GM13976 (cell line): ENCODE measurements around the gene SOCS1.
"Not testable (repeated sequence)": the region's sequence is repeated elsewhere in the genome, so short reads cannot be mapped to it uniquely, and the experiment has no call there.

Experiments
- DNase-seq: peaks from one replicate; pipeline ENCODE4 v3.0.0; 2012; ENCODE audit warnings: low spot score
- in situ Hi-C: fragments of 300-500 bp; cut with MboI; formaldehyde crosslinking; loops from one replicate; pipeline ENCODE4 v1.12.0; 2022; ENCODE audit warnings: low sequenced_read_pairs, mixed read lengths, inconsistent platforms; ENCODE audit not compliant: unreplicated experiment
- TF ChIP-seq, protein P1 (sequence below): IDR thresholded peaks from 2 replicates; pipeline ENCODE4 v1.5.1; 2012; ENCODE audit warnings: borderline replicate concordance, mild to moderate bottlenecking; ENCODE audit not compliant: insufficient read depth; ENCODE audit errors: extremely low read depth, missing control alignments, control extremely low read depth

Gene SOCS1, protein sequence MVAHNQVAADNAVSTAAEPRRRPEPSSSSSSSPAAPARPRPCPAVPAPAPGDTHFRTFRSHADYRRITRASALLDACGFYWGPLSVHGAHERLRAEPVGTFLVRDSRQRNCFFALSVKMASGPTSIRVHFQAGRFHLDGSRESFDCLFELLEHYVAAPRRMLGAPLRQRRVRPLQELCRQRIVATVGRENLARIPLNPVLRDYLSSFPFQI

DNA sequence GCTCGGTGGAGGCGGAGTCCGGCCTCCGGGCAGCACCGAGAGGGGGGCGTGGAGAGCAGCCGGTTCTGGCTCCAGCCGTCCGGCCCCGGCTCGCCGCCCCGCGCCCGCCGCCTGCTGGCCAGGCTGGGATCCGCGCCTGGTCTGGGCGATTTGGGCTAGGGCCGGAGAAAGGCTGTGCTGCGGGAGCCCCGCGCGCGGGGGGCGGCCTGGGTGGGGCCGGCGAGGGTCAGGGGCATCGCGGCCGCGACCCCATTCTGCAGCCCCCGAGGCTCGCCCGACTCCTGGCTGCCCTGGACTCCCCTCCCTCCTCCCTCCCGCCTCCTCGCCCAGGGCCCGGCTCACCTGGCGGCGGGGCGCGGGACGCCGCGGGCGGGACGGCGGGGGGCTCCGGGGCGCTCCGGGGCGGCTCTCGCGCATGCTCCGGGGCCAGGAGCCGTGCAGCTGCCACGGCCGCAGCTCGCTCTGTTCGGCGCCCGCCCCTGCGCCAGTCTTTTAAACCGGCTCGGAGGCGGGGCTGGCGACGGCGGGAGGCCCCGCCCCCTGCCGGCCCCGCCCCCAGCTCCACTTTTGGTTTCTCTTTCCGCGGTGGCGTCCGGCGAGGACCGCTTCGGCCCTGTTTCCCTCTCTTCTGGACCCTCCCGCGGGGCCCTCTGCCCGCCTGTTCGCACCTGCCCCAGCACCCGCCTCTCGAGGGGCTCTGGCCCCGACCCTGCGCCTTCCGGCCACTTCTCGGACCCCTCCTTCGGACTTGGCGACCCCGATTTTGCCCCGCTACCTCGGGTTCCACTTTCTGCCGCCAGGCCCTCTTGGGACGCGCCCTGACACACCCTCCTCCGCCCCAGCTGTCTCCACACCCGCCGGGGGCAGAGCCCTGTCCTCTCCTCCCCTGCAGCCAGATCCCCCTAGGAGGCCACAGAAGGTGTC, at the start of gene SOCS1:
SOCS1 (minus strand) TSS at position 468 of the 924 bp plus-strand sequence. CDS start 726 bp downstream, outside the sequence.
- DNase-seq: peak; percentile 92
- in situ Hi-C loops: loop anchor here (10.0 kb wide), 1 partner anchor 291 kb away; no protein-coding TSS in a partner anchor
- TF ChIP-seq, protein P1, sequence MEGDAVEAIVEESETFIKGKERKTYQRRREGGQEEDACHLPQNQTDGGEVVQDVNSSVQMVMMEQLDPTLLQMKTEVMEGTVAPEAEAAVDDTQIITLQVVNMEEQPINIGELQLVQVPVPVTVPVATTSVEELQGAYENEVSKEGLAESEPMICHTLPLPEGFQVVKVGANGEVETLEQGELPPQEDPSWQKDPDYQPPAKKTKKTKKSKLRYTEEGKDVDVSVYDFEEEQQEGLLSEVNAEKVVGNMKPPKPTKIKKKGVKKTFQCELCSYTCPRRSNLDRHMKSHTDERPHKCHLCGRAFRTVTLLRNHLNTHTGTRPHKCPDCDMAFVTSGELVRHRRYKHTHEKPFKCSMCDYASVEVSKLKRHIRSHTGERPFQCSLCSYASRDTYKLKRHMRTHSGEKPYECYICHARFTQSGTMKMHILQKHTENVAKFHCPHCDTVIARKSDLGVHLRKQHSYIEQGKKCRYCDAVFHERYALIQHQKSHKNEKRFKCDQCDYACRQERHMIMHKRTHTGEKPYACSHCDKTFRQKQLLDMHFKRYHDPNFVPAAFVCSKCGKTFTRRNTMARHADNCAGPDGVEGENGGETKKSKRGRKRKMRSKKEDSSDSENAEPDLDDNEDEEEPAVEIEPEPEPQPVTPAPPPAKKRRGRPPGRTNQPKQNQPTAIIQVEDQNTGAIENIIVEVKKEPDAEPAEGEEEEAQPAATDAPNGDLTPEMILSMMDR: peak; percentile 85

DNA sequence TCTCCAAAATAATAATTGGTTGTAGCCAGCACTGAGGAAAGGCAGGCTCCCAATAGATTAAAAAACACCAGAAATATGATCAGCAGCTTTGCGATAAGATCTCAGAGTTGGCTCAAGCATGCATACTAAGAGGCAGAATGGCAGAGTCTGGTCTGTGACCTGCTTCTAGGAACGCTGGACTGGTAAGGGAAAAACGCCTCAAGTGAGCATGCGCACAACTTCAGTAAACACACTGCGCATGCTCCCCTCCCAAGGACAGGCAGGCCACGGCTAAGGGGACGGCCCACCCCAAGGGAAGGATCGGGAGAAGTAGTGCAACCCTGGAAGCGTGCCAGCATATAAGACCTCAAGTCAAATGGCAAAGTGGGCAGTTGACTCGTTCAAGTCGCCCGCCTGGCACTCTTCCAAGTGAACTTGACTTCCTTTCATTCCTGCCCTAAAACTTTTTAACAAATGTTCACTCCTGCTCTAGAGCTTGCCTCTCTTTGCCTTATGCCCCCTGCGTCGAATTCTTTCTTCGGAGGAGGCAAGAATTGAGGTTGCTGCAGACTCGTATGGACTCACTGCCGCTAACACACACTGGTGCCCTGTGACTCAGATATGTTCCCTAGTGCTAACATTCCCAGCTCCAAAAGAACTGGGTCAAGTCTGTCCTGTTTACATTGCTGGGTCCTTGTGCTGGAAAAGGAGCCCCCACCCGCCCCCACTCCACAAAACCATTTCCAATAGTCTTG, 47.6 kb upstream of the SOCS1 start:
- no peak for DNase-seq
- in situ Hi-C loops: no loop called here
- TF ChIP-seq, protein P1: no peak

DNA sequence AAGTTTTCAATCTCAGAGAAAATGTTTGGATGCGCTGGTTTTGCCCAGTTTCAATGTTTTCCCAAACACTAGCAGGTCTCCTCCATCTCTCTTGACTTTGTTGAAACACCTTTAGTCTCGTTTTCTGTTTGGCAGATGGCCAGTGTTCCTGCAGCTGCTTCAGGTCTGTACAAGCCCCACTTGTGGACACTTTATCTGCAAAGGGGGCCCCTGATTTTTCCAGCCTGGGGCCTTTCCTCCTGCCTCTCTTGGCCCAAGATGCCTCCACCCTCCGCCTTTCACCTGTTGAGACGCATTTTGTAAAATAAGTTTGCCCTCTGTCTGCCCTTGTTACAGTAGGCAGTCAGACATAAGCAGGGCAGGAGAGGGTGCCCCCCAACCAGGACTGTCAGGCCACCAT, 47.0 kb upstream of the SOCS1 start:
- in situ Hi-C loops: no loop called here
- no peak for DNase-seq
- TF ChIP-seq, protein P1: no peak

DNA sequence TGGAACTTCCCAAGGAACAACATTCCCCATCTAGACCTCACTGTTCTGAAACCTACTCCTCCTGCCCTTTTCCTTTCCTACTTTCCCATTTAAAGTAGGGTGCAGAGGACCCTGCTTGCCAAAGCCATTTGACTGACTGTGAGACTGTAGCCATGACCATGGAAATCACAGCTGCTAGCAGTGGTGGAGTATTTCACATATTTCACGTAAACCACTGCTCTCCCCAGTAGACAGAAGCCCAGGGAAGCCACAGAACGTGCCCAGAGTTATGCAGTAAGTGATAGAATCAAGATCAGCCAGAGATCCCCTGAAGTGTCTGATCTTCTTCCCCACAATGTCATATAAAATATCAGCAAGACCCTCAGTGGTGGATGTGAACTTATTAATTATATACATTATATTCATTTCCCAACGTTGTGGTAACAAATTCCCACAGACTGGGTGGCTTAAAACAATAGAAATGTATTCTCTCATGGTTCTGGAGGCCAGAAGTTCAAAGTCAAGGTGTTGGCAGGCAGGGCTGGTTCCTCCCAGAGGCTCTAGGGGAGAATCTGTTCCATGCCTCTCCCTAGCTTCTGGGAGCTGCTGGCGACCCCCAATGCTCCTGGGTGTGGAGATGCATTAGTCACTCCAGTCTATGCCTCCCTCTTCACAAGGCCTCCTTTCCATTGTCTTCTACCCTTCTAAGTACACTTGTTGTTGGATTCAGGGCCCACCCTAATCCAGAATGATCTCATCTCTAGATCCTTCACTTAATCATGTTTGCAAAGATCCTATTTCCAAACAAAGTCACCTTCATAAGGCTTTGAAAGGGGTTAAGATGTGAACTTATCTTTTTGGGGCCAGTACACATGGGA, 45.9 kb upstream of the SOCS1 start:
- in situ Hi-C loops: no loop called here
- TF ChIP-seq, protein P1: no peak
- no peak for DNase-seq

DNA sequence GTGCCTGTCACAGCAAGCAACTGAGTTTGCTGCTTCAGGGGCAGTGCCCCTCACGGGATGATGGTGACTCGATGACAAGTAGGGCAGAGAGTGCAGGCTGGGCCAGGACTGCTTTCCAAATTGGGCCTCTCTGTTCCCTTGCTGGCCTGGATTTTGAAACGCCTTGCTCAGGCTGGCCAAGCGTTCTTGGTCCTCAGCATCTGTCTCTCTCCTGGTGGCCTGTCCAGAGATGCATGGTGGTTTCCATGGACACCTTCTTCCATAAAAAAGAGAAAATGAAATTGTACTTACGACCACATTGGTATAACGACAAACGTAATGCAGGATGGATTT, 44.5 kb upstream of the SOCS1 start:
- TF ChIP-seq, protein P1: no peak
- in situ Hi-C loops: no loop called here
- no peak for DNase-seq

DNA sequence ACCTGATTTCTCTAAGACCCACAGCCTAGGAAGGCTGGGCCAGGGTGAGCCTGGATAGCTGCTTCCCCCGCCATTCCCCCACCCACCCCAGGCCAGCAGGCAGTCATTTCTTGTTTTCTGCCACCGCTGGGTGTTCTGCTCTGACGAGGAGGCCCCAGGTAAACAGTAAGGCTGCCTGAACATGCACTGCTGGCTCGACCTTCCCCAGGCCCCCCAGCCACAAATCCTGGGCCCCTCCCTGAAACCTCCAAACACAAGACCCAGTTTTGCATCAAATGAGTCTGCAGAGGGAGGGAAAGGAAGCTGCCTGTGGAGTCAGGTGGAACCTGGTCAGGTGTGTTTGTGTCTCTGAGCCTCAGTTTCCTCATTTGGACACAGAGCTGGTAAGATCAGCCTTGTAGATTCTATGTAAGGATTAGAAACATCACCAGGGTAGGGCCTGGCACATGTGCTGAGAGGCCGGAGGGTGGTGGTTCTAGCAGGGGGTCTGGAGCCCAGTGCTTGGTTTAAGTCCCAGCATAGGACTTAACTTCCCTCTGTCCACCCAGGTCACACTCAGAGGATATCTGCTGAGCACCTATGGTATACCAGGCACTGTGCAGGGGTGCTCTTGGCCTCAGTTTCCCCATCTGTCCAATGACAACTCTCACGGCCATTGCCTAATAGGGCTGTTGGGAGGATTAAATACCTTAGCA, 44.0 kb upstream of the SOCS1 start:
- TF ChIP-seq, protein P1: no peak
- in situ Hi-C loops: no loop called here
- no peak for DNase-seq

DNA sequence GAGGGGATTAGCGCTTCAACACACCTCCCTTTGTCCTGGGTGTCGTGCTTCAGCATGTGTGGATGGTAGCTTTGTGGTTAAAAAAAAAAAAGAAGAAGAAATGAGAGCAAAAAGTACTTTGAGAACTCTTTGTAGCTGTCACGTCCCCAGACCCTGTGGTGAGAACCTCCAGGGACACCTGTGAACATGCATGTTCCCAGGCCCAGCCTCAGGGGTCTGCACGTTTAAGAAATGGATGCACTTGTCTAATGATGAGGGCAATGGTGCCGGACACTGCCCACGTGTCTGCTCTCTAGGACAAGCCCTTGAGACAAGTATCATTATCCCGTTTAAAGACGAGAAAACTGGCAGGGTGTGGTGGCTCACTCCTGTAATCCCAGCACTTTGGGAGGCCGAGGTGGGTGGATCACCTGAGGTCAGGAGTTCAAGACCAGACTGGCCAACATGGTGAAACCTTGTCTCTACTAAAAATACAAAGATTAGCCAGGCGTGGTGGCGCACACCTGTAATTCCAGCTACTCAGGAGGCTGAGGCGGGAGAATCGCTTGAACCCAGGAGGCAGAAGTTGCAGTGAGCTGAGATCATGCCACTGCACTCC, 43.0 kb upstream of the SOCS1 start:
- peak; percentile 62 for DNase-seq
- in situ Hi-C loops: not testable (repeated sequence)
